ENCODE results near the gene ZNF408.

The ZNF408 gene

DNA sequence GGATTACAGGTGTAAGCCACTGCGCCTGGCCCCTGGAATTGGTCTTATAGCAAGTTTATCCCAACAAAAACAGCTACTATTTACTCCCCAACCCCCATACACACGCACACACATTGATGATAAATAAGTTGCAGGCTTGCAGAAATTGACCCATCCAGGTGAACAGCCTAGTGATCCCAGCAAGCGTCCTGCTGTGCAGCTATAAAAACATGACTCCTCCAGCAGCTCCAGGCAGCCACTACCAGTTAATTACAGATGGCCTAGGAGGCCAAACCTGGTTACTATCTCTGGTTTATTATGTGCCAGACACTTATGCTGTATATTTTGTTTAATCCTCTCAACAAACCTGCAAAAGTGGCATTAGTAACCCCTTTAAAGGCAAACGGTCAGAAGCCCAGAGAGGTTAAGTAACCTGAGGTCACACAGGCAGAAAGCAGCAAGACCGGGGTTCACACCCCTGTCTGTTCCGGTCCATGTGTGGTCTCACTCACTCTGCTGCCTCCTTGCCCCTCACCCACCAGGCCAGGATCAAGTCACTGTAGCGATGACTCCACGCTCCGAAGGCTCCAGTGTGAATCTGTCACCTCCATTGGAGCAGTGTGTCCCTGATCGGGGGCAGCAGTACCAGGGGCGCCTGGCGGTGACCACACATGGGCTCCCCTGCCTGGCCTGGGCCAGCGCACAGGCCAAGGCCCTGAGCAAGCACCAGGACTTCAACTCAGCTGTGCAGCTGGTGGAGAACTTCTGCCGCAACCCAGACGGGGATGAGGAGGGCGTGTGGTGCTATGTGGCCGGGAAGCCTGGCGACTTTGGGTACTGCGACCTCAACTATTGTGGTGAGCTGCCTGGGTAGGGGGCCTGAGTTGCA is 24.7 kb downstream of the ZNF408 start:
- Histone ChIP-seq H3K27me3 (ENCODE audit: control insufficient read depth, insufficient read depth, low read length) (no peaks in the 10 kb centered on the region), H3K4me3 (ENCODE audit: low read length) (no peak overlapping the region), H3K27ac (ENCODE audit: low read depth, low read length) (no peak overlapping the region), H3K9ac (ENCODE audit: low read length) (no peak overlapping the region), H3K4me1 (ENCODE audit: control insufficient read depth, insufficient read depth, low read length) (no peaks in the 10 kb centered on the region), H3K36me3 (ENCODE audit: control insufficient read depth, insufficient read depth, low read length) (no peaks in the 10 kb centered on the region)

DNA sequence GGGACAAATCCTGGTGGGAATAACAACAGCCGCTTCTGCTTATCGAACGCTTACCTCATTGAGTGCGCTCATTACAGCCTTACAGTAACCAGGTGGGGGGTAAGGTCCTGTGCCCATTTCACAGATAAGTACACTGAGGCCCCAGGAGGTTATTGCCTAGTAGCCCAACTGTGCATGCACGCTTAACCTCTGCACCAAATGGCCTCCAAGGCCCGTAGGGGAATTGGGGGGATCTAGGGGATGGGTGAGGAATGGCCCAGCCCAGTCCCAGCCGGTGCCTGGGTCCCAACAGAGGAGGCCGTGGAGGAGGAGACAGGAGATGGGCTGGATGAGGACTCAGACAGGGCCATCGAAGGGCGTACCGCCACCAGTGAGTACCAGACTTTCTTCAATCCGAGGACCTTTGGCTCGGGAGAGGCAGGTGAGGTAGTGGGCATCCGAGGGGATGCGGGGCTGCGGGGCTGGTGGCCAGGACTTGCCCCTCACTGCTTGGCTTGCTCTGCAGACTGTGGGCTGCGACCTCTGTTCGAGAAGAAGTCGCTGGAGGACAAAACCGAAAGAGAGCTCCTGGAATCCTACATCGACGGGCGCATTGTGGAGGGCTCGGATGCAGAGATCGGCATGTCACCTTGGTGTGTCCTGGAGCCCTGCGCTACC is 25.5 kb downstream of the ZNF408 start:
- H3K27ac ChIP-seq (ENCODE audit: low read depth, low read length) = no peak overlapping the region
- H3K9ac ChIP-seq (ENCODE audit: low read length) = no peak overlapping the region
- H3K27me3 ChIP-seq (ENCODE audit: control insufficient read depth, insufficient read depth, low read length) = no peaks in the 10 kb centered on the region
- H3K4me1 ChIP-seq (ENCODE audit: control insufficient read depth, insufficient read depth, low read length) = no peaks in the 10 kb centered on the region
- no peak overlapping the region for H3K4me3 ChIP-seq (ENCODE audit: low read length)
- no peaks in the 10 kb centered on the region for H3K36me3 ChIP-seq (ENCODE audit: control insufficient read depth, insufficient read depth, low read length)

DNA sequence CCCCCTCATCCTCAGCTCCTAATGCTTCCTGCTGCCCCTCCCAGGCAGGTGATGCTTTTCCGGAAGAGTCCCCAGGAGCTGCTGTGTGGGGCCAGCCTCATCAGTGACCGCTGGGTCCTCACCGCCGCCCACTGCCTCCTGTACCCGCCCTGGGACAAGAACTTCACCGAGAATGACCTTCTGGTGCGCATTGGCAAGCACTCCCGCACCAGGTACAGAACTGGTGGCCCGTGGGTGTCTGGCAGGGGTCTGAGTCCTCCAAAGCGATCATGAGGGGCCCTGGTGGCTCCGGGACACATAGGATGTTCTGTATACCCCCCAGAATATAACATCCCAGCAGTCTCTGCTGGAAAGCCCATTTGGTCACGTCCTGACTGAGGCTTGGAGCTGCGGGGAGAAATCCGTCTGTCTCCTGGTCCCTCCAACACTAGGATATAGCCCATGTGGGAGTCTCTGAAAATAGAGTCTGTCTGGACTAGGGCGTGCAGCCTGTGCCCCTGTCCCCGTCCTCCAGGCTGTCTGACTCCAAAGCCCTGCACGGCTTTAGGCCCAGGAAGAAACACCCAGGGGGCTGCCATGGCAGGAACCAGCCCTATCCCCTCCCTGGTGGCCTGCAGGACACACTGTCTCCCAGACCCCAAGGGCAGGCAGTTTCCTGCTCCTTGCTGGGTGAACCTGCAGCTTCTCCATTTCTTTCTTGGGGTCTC is 27.3 kb downstream of the ZNF408 start:
- Histone ChIP-seq H3K9ac (ENCODE audit: low read length) (no peak overlapping the region), H3K36me3 (ENCODE audit: control insufficient read depth, insufficient read depth, low read length) (no peaks in the 10 kb centered on the region), H3K4me1 (ENCODE audit: control insufficient read depth, insufficient read depth, low read length) (no peaks in the 10 kb centered on the region)

DNA sequence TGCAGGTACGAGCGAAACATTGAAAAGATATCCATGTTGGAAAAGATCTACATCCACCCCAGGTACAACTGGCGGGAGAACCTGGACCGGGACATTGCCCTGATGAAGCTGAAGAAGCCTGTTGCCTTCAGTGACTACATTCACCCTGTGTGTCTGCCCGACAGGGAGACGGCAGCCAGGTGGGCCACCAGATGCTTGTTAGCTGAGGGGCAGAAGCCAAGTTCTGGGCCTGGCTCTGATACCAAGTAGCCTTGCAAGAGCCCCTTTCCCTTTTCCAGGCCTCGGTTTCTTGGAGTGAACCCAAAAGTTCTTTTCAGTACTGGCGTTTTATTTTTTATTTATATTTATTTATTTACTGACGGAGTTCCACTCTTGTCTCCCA is 27.8 kb downstream of the ZNF408 start:
- Histone ChIP-seq H3K4me1 (ENCODE audit: control insufficient read depth, insufficient read depth, low read length) (no peaks in the 10 kb centered on the region), H3K27me3 (ENCODE audit: control insufficient read depth, insufficient read depth, low read length) (no peaks in the 10 kb centered on the region), H3K9ac (ENCODE audit: low read length) (no peak overlapping the region)

More for the DNA sequence above, 27.3 kb downstream of the ZNF408 start:
- Histone ChIP-seq H3K27me3 (ENCODE audit: control insufficient read depth, insufficient read depth, low read length) (no peaks in the 10 kb centered on the region), H3K27ac (ENCODE audit: low read depth, low read length) (no peak overlapping the region), H3K4me3 (ENCODE audit: low read length) (no peak overlapping the region)

DNA sequence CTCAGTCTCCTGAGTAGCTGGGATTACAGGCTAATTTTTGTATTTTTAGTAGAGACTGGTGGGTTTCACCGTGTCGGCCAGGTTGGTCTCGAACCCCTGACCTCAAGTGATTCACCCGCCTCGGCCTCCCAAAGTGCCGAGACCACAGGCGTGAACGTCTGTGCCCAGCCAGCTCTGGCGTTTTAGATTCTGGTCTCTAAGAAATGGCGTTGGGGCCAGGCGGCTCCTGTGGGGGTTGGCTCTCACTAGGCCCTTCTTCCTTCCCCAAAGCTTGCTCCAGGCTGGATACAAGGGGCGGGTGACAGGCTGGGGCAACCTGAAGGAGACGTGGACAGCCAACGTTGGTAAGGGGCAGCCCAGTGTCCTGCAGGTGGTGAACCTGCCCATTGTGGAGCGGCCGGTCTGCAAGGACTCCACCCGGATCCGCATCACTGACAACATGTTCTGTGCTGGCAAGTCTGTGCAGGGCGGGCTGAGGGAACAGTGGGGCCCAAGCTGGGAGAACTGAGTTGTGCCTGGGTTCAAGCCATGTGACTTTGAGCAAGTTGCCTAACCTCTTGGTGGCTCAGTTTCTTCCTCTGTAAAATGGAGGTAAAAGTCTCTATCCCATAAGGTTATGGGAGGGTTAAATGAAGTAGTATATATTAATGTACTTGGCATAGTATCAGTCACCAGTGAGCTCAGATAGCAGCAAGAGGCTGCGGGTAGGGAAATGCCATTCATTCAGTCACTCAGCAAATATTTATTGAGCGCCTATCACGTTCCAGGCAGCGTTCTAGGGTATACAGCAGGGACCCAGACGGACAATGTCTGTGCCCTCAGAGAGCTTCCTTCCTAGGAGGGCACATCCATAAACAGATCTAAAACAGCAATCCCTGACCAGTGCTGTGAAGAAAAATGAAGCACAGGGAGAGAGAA is 28.5 kb downstream of the ZNF408 start:
- no peaks in the 10 kb centered on the region for H3K27me3 ChIP-seq (ENCODE audit: control insufficient read depth, insufficient read depth, low read length)
- no peak overlapping the region for H3K4me3 ChIP-seq (ENCODE audit: low read length)
- no peak overlapping the region for H3K27ac ChIP-seq (ENCODE audit: low read depth, low read length)
- no peaks in the 10 kb centered on the region for H3K36me3 ChIP-seq (ENCODE audit: control insufficient read depth, insufficient read depth, low read length)
- H3K4me1 ChIP-seq (ENCODE audit: control insufficient read depth, insufficient read depth, low read length) = no peaks in the 10 kb centered on the region
- H3K9ac ChIP-seq (ENCODE audit: low read length) = no peak overlapping the region

More for the DNA sequence above, 27.8 kb downstream of the ZNF408 start:
- Histone ChIP-seq H3K27ac (ENCODE audit: low read depth, low read length) (no peak overlapping the region), H3K4me3 (ENCODE audit: low read length) (no peak overlapping the region), H3K36me3 (ENCODE audit: control insufficient read depth, insufficient read depth, low read length) (no peaks in the 10 kb centered on the region)

DNA sequence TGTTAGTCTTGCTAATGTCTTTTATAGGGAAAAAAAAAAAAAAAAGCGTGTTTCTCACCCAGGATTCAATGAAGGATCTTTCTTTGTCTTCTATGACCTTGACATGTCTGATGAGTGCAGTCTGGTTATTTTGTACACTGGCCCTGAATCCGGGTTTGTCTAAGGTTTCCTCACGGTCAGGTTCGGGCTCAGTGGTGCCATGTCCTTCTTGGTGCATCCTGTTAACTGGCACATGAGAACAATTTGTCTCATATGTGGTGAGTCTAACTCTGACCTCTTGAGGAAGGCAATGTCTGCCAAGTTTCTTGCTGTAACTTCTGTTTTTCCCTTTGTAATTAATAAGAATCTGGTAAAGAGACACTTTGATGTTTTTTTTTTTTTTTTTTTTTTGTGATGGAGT is 30.7 kb downstream of the ZNF408 start:
- H3K36me3 ChIP-seq (ENCODE audit: control insufficient read depth, insufficient read depth, low read length) = no peaks in the 10 kb centered on the region
- H3K9ac ChIP-seq (ENCODE audit: low read length) = no peak overlapping the region
- H3K4me1 ChIP-seq (ENCODE audit: control insufficient read depth, insufficient read depth, low read length) = no peaks in the 10 kb centered on the region
- no peaks in the 10 kb centered on the region for H3K27me3 ChIP-seq (ENCODE audit: control insufficient read depth, insufficient read depth, low read length)
- H3K27ac ChIP-seq (ENCODE audit: low read depth, low read length) = no peak overlapping the region
- no peak overlapping the region for H3K4me3 ChIP-seq (ENCODE audit: low read length)

DNA sequence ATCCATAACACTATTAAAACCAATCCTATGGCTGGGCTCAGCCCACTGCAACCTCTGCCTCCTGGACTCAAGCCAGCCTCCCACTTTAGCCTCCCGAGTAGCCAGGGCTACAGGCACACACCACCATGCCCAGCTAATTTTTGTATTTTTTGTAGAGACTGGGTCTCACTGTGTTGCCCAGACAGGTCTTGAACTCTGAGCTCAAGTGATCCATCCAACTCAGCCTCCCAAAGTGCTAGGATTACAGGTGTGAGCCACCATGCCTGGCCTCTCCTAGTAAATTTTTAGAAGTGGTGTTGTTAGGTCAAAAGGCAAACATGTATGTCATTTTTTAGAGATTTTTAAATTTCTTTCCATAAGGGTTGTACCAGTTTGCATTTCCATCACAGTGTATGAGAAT is 32.4 kb downstream of the ZNF408 start:
- H3K27ac ChIP-seq (ENCODE audit: low read depth, low read length) = no peak overlapping the region
- no peaks in the 10 kb centered on the region for H3K27me3 ChIP-seq (ENCODE audit: control insufficient read depth, insufficient read depth, low read length)
- no peak overlapping the region for H3K9ac ChIP-seq (ENCODE audit: low read length)
- H3K36me3 ChIP-seq (ENCODE audit: control insufficient read depth, insufficient read depth, low read length) = no peaks in the 10 kb centered on the region
- H3K4me3 ChIP-seq (ENCODE audit: low read length) = no peak overlapping the region
- no peaks in the 10 kb centered on the region for H3K4me1 ChIP-seq (ENCODE audit: control insufficient read depth, insufficient read depth, low read length)

DNA sequence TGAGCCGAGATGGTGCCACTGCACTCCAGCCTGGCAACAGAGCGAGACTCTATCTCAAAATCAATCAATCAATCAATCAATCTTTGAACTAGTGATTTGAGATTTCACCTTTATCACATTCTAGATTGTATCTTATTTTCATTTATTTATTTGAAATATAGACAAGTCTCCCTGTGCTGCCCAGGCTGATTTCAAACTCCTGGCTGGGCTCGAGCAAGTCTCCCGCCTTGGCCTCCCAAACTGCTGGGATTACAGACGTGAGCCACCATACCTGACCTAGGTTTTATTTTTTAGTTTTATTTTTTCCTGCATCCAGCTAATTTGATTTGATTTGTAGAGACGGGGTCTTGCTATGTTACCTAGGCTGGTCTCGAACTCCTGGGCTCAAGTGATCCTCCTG is 35.3 kb downstream of the ZNF408 start:
- Histone ChIP-seq H3K27ac (ENCODE audit: low read depth, low read length) (no peak overlapping the region), H3K36me3 (ENCODE audit: control insufficient read depth, insufficient read depth, low read length) (no peaks in the 10 kb centered on the region), H3K4me1 (ENCODE audit: control insufficient read depth, insufficient read depth, low read length) (no peaks in the 10 kb centered on the region), H3K9ac (ENCODE audit: low read length) (no peak overlapping the region), H3K4me3 (ENCODE audit: low read length) (no peak overlapping the region), H3K27me3 (ENCODE audit: control insufficient read depth, insufficient read depth, low read length) (no peaks in the 10 kb centered on the region)

DNA sequence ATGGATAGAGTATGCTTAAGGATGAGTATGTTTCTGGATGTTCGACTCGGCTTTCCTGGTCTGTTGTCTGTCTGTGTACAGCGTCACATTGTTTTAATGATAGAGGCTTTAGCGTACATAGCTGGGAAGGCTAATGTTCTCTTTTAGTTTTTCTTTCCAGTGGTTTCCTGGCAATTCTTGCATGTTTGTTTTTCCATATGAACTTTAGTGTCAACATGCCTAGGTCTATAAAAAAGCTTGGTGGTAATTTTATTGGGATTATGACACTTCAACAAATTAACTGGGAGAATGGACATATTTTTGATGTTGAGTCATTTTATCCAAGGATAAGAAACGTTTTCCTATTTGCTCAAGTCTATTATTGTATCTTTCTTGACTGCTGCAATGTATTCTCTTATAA is 35.8 kb downstream of the ZNF408 start:
- Histone ChIP-seq H3K27ac (ENCODE audit: low read depth, low read length) (no peak overlapping the region), H3K4me3 (ENCODE audit: low read length) (no peak overlapping the region), H3K27me3 (ENCODE audit: control insufficient read depth, insufficient read depth, low read length) (no peaks in the 10 kb centered on the region), H3K36me3 (ENCODE audit: control insufficient read depth, insufficient read depth, low read length) (no peaks in the 10 kb centered on the region), H3K9ac (ENCODE audit: low read length) (no peak overlapping the region), H3K4me1 (ENCODE audit: control insufficient read depth, insufficient read depth, low read length) (no peaks in the 10 kb centered on the region)

DNA sequence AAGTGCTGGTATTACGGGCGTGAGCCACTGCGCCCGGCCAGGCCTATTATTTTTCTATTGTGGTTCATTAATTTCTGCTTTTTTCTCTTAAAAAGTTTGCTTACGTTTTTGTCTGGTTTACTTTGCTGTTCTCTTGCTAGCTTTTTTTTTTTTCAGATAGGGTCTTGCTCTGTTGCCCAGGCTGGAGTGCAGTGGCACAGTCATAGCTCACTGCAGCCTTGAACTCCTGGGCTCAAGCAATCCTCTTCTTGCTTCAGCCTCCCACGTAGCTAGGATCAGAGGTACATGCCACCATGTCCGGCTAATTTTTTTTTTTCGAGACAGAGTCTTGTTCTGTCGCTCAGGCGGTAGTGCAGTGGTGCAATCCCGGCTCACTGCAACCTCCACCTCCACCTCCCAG is 36.9 kb downstream of the ZNF408 start:
- no peak overlapping the region for H3K27ac ChIP-seq (ENCODE audit: low read depth, low read length)
- H3K36me3 ChIP-seq (ENCODE audit: control insufficient read depth, insufficient read depth, low read length) = no peaks in the 10 kb centered on the region
- H3K27me3 ChIP-seq (ENCODE audit: control insufficient read depth, insufficient read depth, low read length) = no peaks in the 10 kb centered on the region
- H3K9ac ChIP-seq (ENCODE audit: low read length) = no peak overlapping the region
- no peaks in the 10 kb centered on the region for H3K4me1 ChIP-seq (ENCODE audit: control insufficient read depth, insufficient read depth, low read length)
- no peak overlapping the region for H3K4me3 ChIP-seq (ENCODE audit: low read length)

DNA sequence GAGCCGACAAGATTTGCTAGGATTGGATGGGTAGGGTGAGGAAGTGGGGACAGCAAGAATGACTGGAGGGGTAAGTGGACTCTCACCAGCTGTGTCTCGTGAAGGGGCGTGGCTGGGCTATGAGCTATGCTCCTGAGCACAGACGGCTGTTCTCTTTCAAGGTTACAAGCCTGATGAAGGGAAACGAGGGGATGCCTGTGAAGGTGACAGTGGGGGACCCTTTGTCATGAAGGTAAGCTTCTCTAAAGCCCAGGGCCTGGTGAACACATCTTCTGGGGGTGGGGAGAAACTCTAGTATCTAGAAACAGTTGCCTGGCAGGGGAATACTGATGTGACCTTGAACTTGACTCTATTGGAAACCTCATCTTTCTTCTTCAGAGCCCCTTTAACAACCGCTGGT is 38.1 kb downstream of the ZNF408 start:
- H3K4me3 ChIP-seq (ENCODE audit: low read length) = no peak overlapping the region
- no peaks in the 10 kb centered on the region for H3K4me1 ChIP-seq (ENCODE audit: control insufficient read depth, insufficient read depth, low read length)
- no peak overlapping the region for H3K27ac ChIP-seq (ENCODE audit: low read depth, low read length)
- H3K27me3 ChIP-seq (ENCODE audit: control insufficient read depth, insufficient read depth, low read length) = no peaks in the 10 kb centered on the region
- H3K36me3 ChIP-seq (ENCODE audit: control insufficient read depth, insufficient read depth, low read length) = peaks cover 2% of the 10 kb centered on the region
- no peak overlapping the region for H3K9ac ChIP-seq (ENCODE audit: low read length)
